ENCODE measurements around the gene SH2B2.
"Not testable (repeated sequence)": the region's sequence is repeated elsewhere in the genome, so short reads cannot be mapped to it uniquely, and the experiment has no call there.

DNA sequence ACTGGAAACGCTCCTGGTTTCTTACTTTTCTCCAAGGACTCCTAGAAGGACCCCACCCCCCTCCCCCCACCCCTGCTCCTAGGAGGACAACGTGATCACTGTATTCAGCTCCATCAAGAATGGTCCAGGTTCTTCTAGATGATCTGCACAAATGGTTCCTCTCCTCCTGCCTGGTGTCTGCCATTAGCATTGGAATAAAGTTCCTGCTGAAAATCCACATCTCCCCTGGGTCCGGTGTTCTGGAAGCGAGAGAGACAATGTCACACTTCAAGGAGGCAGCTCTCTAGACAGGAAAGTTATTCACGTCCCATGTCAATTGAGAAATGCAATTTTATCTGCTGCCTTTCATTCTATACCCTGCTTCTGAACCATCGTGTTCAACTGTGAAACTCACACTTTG, 60.3 kb downstream of the SH2B2 start:
- TF ChIP-seq, protein P1, sequence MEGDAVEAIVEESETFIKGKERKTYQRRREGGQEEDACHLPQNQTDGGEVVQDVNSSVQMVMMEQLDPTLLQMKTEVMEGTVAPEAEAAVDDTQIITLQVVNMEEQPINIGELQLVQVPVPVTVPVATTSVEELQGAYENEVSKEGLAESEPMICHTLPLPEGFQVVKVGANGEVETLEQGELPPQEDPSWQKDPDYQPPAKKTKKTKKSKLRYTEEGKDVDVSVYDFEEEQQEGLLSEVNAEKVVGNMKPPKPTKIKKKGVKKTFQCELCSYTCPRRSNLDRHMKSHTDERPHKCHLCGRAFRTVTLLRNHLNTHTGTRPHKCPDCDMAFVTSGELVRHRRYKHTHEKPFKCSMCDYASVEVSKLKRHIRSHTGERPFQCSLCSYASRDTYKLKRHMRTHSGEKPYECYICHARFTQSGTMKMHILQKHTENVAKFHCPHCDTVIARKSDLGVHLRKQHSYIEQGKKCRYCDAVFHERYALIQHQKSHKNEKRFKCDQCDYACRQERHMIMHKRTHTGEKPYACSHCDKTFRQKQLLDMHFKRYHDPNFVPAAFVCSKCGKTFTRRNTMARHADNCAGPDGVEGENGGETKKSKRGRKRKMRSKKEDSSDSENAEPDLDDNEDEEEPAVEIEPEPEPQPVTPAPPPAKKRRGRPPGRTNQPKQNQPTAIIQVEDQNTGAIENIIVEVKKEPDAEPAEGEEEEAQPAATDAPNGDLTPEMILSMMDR (conservative IDR thresholded peaks at IDR 0.05): not testable (repeated sequence)
- TF ChIP-seq ZFX (IDR thresholded peaks at IDR 0.05): not testable (repeated sequence)

All from C4-2B (cell line).